Endothelial cell of umbilical vein (primary cell): ENCODE measurements around the gene SLC46A1.

Experiments used
- CTCF ChIP-seq, 2 donors: IDR thresholded peaks; 1 replicate in 1 of 2; 2 replicates in 1 of 2; pipeline ENCODE4 v1.5.1; 2011; ENCODE audit warnings: low read length in 2 of 2, mild to moderate bottlenecking in 2 of 2, moderate library complexity in 2 of 2, control low read depth in 1 of 2, inconsistent platforms in 1 of 2, low read depth in 1 of 2; ENCODE audit not compliant: insufficient read depth in 1 of 2; ENCODE audit errors: extremely low read depth in 1 of 2
- EZH2 ChIP-seq: IDR thresholded peaks from 2 replicates; pipeline ENCODE4 v1.6.1; 2012; ENCODE audit warnings: borderline replicate concordance, low read depth, mild to moderate bottlenecking, moderate library complexity, low read length, inconsistent platforms; ENCODE audit not compliant: severe bottlenecking
- MAX ChIP-seq: IDR thresholded peaks from 2 replicates; pipeline ENCODE4 v1.6.1; 2011; ENCODE audit not compliant: insufficient read depth, insufficient read length
- POLR2A ChIP-seq: IDR thresholded peaks from 2 replicates; pipeline ENCODE4 v1.6.1; 2012; ENCODE audit warnings: low read depth, mild to moderate bottlenecking, control low read depth, low read length
- POLR2AphosphoS5 ChIP-seq: IDR thresholded peaks from 2 replicates; pipeline ENCODE4 v1.6.1; 2012; ENCODE audit warnings: low read depth, mild to moderate bottlenecking, control low read depth, low read length, moderate library complexity; ENCODE audit not compliant: insufficient read depth

GRCh38 chr17:28386391-28386790 is 19.6 kb downstream of the SLC46A1 start:
- TF ChIP-seq CTCF (IDR thresholded peaks at IDR 0.05; ENCODE audit: extremely low read depth in 1 of 2, insufficient read depth in 1 of 2, low read depth in 1 of 2, low read length in 2 of 2) (no peak), EZH2 (no peak), POLR2AphosphoS5 (no peak), MAX (no peak), POLR2A (no peak)
